Fibroblast of lung (primary cell): Measurements from ENCODE around the gene NR2F1-AS1.

ENCODE experiments used
- CTCF ChIP-seq, 2 donors: IDR thresholded peaks in 1 of 2; conservative IDR thresholded peaks in 1 of 2; 1 replicate in 1 of 2; 2 replicates in 1 of 2; pipeline ENCODE4 v1.5.1; 2011 to 2012; ENCODE audit warnings: low read length in 2 of 2, control low read depth in 1 of 2, inconsistent platforms in 1 of 2, low read depth in 1 of 2, mild to moderate bottlenecking in 1 of 2
- EZH2 ChIP-seq: IDR thresholded peaks from 2 replicates; pipeline ENCODE4 v1.5.1; 2012; ENCODE audit warnings: low read length, control low read depth, mild to moderate bottlenecking; ENCODE audit errors: missing control alignments

- TF ChIP-seq CTCF (conservative IDR thresholded peaks at IDR 0.05 in 1 of 2, IDR thresholded peaks at IDR 0.05 in 1 of 2; ENCODE audit: low read depth in 1 of 2, low read length in 2 of 2) (peak in 1 of 2 donors; percentile 19), EZH2 (no peak)
Measured at GRCh38 chr5:93593476-93594131, 12.6 kb upstream of the NR2F1-AS1 start.
